Ovary (tissue), 3 donors: Measurements from ENCODE around the gene BMF.

Experiments used
- EP300 ChIP-seq: sonication (generic); formaldehyde crosslinking; IDR thresholded peaks from one replicate; pipeline ENCODE4 v1.6.1; 2017; ENCODE audit warnings: antibody characterized with exemption
- POLR2A ChIP-seq: fragments of 450-650 bp; IDR thresholded peaks from one replicate; pipeline ENCODE4 v1.6.1; 2017; ENCODE audit warnings: antibody characterized with exemption, mild to moderate bottlenecking, moderate library complexity
- TF ChIP-seq, protein P1 (sequence below), 3 donors: fragments of 450-650 bp in 2 of 3; fragments of 200-600 bp in 1 of 3; IDR thresholded peaks; one replicate each; pipeline versions ENCODE4 v1.5.1 to v1.8.0; 2016 to 2022; ENCODE audit warnings: antibody characterized with exemption in 3 of 3, mild to moderate bottlenecking in 1 of 3
- donor health status: DM: no; HTN: no; CAD: no.

DNA sequence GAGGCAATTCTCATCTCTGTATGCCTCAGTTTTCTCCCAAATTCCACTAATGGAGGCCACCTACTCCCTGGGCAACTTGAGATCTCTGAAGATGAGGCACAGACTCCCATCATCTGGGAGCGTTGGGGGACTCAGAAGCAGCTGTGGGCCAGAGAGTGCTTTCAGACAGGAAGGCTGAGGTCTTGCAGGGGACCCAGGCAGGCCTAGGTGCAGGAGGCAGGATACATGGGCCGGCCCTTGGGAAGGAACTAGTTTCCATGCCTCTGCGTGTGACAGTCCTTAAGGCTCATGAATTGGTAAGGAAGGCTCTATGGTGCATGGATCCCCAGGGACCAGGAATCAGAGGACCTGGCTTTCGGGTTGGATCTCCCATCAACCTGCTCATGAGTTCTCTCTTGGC is 14.5 kb downstream of the BMF start:
- TF ChIP-seq, protein P1, sequence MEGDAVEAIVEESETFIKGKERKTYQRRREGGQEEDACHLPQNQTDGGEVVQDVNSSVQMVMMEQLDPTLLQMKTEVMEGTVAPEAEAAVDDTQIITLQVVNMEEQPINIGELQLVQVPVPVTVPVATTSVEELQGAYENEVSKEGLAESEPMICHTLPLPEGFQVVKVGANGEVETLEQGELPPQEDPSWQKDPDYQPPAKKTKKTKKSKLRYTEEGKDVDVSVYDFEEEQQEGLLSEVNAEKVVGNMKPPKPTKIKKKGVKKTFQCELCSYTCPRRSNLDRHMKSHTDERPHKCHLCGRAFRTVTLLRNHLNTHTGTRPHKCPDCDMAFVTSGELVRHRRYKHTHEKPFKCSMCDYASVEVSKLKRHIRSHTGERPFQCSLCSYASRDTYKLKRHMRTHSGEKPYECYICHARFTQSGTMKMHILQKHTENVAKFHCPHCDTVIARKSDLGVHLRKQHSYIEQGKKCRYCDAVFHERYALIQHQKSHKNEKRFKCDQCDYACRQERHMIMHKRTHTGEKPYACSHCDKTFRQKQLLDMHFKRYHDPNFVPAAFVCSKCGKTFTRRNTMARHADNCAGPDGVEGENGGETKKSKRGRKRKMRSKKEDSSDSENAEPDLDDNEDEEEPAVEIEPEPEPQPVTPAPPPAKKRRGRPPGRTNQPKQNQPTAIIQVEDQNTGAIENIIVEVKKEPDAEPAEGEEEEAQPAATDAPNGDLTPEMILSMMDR (IDR thresholded peaks at IDR 0.05) = no peak
- TF ChIP-seq EP300 (no peak), POLR2A (no peak)
